ENCODE measurements around the gene TUBA4A.

GRCh38 chr2:219266232-219266631 lies 12.5 kb upstream of the TUBA4A start:
- TF ChIP-seq POLR2AphosphoS5 (IDR thresholded peaks at IDR 0.05; ENCODE audit: control insufficient read depth, insufficient read depth, low read depth, low read length) (no peak), PHB (CRISPR knock-in tag; IDR thresholded peaks at IDR 0.05) (no peak), SIN3A (IDR thresholded peaks at IDR 0.05; ENCODE audit: borderline replicate concordance in 2 of 2, control insufficient read depth in 1 of 2, low read depth in 2 of 2, low read length in 2 of 2) (no peak), ELK1 (CRISPR knock-in tag; IDR thresholded peaks at IDR 0.05) (no peak), CHD1 (IDR thresholded peaks at IDR 0.05; ENCODE audit: low read length) (no peak), EGR1 (conservative IDR thresholded peaks at IDR 0.05) (no peak), MAX (CRISPR knock-in tag; IDR thresholded peaks at IDR 0.05) (no peak), ZFX (CRISPR knock-in tag; IDR thresholded peaks at IDR 0.05) (no peak)
- TF ChIP-seq, protein P1, sequence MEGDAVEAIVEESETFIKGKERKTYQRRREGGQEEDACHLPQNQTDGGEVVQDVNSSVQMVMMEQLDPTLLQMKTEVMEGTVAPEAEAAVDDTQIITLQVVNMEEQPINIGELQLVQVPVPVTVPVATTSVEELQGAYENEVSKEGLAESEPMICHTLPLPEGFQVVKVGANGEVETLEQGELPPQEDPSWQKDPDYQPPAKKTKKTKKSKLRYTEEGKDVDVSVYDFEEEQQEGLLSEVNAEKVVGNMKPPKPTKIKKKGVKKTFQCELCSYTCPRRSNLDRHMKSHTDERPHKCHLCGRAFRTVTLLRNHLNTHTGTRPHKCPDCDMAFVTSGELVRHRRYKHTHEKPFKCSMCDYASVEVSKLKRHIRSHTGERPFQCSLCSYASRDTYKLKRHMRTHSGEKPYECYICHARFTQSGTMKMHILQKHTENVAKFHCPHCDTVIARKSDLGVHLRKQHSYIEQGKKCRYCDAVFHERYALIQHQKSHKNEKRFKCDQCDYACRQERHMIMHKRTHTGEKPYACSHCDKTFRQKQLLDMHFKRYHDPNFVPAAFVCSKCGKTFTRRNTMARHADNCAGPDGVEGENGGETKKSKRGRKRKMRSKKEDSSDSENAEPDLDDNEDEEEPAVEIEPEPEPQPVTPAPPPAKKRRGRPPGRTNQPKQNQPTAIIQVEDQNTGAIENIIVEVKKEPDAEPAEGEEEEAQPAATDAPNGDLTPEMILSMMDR (IDR thresholded peaks at IDR 0.05 in 2 of 3, conservative IDR thresholded peaks at IDR 0.05 in 1 of 3; ENCODE audit: insufficient read depth in 2 of 3, low read depth in 1 of 3, low read length in 3 of 3) = no peak
